Activated CD4-positive, CD25-positive, alpha-beta regulatory T cell treated with anti-CD3 and anti-CD28 coated beads, Interleukin-2, amount 50 U/mL, for 72 hours (primary cell): ENCODE results near the gene C19orf53.
"Not testable (repeated sequence)": the region's sequence is repeated elsewhere in the genome, so short reads cannot be mapped to it uniquely, and the experiment has no call there.

Experiments used
- DNase-seq: peaks from one replicate; pipeline ENCODE4 v3.0.0; 2021

C19orf53 gene

GRCh38 chr19:13774217-13775191, at the start of gene C19orf53:
Gene C19orf53 (plus strand): TSS chr19:13774456. CDS start chr19:13774478, 22 bp downstream.
- DNase-seq = peak; percentile 85

- no peak for DNase-seq
Observed at GRCh38 chr19:13726323-13726722, 47.9 kb upstream of the C19orf53 start.

DNA sequence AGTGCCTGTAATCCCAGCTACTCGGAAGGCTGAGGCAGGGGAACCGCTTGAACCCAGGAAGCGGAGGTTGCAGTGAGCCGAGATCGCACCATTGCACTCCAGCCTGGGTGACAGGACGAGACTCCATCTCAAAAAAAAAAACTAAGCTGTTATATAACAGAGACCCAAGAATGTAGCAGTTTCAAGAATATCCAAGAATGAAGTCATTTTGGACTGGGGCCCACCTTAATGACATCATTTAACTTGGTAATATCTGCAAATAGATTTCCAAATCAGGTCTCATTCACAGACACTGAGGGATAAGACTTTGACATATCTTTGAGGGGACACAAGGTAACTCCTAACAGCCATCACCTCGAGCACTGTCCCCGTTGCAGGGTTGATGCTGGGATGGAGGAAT, 46.5 kb upstream of the C19orf53 start:
- no peak for DNase-seq

- DNase-seq = no peak
Observed at GRCh38 chr19:13729859-13730258, 44.4 kb upstream of the C19orf53 start.

DNA sequence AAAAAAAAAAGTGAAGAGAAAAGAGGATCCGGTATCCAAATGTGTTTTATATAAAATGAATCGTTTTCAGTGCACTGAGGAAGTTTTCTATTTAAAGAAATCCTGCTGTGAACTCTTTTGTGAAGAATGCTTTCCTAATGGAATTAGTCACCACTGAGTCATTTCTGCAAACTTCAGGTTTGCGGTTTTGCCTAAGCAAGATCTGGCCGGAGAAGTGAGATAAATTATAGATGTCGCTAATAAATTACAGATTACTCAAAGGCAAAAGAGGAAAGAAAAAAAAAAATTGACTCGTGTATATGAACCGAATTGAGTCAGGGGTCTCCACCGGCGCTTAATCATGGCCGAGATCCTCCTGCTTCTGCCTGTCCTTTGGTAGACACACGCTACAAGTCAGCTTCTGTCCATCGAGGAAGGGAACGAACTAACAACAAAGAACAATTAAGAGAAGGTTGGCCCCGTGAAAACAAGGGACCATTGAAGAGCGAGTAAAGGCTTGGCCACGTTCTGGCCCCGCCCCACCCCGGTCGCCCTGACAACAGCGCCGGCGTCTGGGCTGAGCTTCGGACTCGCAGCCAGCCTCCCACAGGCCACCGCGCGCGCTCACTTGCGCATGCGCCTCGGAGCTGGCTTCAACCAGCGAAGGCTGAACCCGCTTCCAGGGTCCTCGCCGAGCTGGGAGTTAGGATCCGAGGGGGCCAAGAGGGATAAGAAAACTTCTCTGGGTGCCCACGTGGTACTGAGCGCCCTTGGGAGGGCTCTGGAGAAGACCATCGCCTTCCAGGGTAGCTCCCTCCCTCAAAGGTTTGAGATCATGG, 42.9 kb upstream of the C19orf53 start:
- DNase-seq = peak; percentile 95

- DNase-seq = no peak
Observed at GRCh38 chr19:13732337-13732736, 41.9 kb upstream of the C19orf53 start.

DNA sequence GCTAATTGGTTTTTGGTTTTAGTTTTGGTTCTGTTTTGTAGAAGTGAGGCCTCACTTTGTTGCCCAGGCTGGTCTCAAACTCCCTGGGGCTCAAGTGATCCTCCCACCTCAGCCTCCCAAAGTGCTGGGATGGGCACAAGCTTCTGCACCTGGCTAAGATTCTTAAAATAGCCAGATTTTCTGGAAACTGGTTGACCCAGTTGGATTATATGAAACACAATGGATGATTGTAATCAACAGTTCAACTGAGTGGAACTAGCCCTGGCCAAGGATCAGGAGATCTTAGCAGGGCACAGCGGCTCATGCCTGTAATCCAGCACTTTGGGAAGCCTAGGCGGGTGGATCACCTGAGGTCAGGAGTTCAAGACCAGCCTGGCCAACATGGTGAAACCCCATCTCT, 39.5 kb upstream of the C19orf53 start:
- no peak for DNase-seq

- no peak for DNase-seq
Observed at GRCh38 chr19:13738073-13738472, 36.2 kb upstream of the C19orf53 start.

GRCh38 chr19:13741893-13742292, 32.4 kb upstream of the C19orf53 start:
- DNase-seq = no peak

- DNase-seq = no peak
Observed at GRCh38 chr19:13742756-13743155, 31.5 kb upstream of the C19orf53 start.

DNA sequence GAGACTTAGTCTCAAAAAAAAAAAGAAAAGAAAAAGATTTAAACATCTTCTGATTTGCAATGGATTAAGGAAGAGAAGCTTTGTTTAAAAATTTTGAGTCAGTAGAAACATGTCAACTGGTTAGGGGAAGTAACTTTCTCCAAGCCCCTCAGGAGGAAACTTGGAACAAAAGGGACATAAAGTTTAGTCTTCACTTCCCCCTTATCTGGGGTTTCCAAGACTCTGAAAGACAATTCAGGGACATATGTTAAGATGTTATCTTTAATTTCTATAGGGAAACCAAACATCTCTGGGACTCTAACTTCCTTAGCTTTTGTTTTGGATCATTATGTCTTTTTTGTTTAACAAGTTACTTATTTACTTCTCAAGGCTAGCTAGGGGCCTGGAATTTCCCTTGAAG, 30.1 kb upstream of the C19orf53 start:
- no peak for DNase-seq

DNA sequence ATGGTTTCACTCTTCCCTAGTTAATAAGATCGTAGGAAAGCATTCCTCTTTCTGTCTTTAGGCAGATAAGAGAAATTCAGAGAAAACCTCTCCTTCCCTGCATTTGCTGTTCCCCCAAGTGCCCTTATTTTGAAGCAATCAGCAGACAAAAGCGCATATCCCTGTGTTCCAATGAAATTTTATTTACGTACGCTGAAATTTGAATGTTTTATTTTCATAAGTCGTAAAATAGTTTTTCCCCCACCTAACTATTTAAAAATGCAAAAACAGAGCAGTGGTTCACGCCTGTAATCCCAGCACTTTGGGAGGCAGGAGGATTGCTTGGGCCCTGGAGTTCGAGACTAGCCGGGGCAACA, 27.2 kb upstream of the C19orf53 start:
- no peak for DNase-seq

DNA sequence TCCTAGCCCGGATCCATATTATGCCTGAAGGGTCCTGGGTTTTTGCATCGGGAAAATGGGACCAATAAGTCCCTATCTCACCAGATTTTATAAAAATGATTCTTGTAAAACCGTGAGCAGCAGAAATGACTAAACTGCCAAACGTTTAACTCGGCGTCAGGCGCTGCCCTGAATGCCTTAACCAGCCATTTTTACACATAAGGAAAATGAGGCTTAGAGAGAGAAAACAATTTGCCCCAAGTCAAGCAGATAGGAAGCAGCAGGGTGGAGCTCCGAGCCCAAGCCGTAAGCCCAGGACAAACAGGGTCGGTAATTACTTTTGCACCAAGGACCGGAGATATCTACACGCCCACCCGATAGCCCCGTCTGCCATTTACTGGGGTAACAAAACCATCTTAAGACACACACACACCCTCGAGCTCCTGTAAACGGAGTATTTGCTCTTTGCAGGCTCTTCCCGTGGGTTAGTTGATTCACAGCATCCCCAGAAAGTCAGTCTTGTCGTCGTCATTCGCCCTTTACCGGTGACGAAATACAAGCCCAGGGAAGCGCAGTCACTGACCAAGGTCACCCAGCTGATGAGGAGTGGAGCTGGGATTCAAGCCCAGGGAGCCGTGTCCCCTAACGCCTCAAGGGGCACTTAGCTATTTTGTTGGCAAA, 26.0 kb upstream of the C19orf53 start:
- DNase-seq = no peak

DNA sequence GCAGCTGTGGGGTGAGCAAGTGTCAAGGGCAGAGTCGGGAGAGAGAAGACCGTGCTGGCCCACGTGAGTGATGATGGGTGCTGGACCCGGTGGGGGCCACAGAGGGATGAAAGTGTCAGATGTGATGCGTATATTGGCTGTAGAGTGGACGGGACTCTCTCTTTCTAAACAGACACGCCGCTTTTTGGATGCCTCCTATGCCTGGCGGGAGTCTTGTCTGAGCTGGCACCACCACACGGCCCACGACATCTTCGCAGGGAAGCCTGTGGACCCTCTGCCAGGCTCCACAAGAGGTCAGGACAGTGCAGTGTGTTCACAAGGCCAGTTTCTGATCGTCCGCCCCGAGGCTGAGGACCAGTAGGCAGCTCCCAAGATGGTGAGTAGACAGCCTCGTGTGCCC, 22.8 kb upstream of the C19orf53 start:
- no peak for DNase-seq

- not testable (repeated sequence) for DNase-seq
Observed at GRCh38 chr19:13753622-13754021, 20.6 kb upstream of the C19orf53 start.

- no peak for DNase-seq
Observed at GRCh38 chr19:13756210-13756609, 18.0 kb upstream of the C19orf53 start.

GRCh38 chr19:13757805-13758772, 16.2 kb upstream of the C19orf53 start:
- DNase-seq = no peak

DNA sequence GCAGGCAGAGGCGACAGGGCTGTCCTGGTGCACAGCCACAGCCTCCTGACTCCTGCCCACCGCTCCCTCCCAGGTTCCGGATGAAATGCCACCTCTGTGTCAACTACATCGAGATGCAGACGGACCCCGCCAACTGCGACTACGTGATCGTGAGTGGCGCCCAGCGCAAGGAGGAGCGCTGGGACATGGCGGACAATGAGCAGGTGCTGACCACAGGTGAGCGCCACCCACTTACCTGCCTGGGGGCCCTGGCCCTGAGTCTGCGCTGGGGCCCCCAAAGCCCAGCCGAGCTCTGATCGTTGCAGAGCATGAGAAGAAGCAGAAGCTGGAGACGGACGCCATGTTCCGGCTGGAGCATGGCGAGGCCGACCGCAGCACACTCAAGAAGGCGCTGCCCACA, 15.5 kb upstream of the C19orf53 start:
- DNase-seq = no peak

- no peak for DNase-seq
Observed at GRCh38 chr19:13761423-13761822, 12.8 kb upstream of the C19orf53 start.

DNA sequence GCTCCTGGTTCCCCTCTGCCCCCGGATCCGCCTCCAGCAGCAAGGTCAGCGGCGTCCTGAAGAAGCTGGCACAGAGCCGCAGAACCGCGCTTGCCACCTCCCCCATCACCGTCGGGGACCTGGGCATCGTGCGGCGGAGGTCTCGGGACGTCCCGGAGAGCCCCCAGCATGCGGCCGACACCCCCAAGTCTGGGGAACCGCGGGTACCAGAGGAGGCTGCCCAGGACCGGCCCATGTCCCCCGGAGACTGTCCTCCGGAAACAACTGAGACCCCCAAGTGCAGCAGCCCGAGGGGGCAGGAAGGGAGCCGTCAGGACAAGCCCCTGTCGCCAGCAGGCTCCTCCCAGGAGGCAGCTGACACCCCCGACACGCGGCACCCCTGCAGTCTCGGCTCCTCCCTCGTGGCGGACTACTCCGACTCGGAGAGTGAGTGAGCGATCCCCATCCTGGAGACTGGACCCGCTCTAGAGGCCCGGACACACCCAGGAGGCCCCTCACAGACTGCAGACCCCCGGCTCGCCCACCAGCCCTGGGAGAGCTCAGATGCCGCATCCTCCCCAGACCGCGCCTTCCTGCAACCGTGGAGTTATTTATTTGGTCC, 11.5 kb upstream of the C19orf53 start:
- DNase-seq = no peak

DNA sequence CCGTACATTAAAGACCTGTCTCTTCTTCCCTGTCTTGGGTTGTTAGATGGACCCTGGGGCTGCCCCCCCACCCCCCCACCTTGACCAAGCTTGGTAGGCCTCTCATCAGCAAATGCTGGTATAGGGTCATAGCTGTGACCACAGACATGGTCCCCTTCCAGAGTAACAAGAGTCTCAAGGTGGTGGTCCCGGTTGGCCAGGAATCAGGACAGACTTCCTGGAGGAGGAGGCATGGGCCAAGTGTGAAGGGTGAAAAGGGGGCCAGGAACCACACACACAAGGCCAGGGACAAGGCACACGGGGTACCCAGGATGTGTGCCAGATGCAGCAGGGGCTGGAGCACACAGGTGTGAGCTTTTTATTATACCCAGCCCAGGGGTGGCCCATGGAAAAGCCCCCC, 11.0 kb upstream of the C19orf53 start:
- DNase-seq = no peak
